NK-92 treated with Interleukin-12 subunit alpha and Interleukin-12 subunit beta, amount 100 ng/mL, for 24 hours (cell line): ENCODE data around the gene LIX1L.

Experiments used
- DNase-seq: peaks from one replicate; lab custom pipeline; 2025; lab: John Stamatoyannopoulos, UW

Gene LIX1L

DNA sequence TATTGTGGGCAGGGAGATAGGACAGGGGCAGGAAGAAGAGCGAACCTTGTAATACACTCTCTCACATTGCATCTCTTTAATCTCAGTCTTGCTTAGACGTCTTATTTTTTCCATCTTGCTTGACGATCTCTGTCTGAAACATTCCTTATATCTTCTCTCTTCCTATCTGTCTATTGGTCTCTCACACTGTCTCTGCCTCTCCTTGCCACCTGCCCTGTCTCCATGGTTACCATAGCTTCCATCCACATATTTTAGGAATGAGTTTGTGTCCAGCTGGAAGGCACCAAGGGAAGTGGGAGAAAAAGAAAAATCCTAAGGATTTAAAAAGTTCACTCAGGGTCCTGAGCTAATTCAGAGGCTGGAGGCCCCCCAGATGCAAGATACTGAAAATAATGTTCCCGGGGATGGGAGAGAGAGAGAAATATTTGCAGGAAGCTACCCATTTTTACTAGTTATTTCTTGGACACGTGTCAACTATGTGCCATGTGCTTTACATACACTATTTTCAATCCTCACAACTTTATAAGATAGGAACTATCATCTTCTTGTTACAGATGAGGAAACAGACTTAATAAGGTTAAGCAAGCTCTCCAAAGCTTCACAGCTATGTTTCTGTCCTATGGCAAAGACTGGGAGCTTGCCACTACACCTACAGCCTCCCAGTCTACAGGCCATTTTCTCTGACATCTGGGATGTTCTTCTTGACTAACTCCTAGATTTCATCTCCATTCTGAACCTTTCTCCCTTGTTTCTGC, 5.6 kb upstream of the LIX1L start:
- DNase-seq = no peak

DNA sequence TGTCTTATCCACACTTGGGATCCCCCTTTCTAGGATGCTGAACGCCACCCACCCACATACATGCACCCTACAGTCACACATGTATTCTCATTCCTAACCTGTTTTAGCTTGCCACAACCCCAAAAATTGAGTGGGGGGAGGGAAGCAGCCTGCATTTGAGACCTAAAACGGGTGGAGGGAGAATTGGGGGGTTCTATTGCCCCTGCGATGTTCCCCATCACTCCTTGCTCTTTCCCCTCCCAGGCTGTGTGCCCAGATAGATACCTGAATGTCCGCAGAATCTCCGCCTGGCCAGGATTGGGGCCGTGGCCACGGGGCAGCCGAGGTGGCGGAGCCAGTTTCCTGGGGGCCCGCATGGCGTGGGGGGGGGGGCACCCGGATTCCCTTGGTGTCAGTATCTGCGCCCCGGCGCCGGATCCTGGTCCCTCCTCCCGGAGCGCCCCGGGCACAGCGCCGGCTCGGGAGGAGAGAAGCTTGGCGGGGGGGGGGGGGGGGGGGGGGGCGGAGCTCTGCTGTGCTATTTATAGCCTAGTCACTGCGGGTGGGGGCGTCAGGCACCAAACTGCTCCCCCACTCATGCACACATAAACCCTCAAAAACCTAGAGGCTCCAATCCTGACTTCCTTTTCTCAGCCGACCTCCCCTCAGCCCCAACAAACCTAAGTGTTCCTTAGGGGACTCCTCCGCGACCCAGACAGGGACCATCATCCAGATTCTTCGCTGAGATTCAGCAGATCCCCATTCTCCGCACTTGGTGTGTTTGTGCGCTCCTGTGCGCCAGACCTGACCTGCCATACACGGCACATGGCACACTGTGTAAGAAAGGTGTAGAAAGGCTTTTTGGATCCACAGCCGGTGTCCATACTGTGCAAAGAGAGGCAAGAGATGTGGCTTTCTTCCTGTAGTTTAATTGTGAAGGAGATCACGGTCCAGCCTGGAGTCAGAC, 4.6 kb upstream of the LIX1L start:
- no peak for DNase-seq

DNA sequence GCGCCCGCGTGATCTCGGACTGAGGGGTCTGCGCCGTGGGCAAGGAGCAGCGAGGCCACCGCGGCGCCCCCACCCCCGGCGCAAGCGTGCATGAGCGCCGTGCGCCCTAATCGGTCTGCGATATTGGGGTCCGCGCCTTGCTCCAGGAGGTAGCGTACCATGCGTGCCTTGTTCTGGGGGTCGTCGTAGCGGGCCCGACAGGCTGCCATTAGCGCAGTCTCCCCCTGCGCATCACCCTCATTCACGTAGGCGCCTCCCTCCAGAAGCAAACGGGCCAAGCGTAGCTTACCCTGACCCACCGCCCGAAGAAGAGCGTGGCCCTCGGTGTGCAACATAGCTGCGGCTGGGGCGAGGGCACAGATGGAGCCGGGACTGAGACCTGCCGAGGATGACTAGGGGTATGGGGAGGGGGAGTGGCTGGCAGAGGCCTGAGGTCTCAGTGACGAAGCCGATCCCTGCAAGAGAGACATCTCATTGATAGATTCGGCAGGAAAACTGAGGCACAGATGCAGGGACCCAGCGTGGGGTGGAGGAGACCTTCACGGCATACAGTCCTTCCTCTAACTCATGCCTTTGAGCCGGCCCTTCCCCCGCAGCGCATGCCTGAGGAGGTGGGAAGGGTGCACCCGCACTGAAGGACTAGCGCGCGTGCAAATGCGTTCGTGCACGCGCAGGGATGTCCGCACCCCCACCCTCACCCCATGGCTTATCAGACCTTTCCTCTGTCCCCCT, 3.8 kb upstream of the LIX1L start:
- DNase-seq = no peak

DNA sequence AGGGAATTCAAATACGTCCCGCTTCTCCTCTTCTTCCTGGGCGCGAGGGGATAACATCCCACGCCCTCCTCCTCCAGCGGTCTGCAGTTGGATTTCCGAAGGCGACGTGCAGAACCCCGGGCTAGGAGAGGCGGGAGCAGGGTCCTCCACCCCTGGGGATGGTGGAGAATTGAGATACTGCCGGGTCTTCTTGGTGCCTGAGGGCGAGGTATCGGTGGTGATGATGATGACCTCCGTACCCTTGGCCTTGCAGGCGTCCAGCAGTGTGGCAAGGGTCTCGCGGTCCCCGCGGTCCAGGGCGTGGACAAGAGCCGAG, 3.2 kb upstream of the LIX1L start:
- DNase-seq = no peak

DNA sequence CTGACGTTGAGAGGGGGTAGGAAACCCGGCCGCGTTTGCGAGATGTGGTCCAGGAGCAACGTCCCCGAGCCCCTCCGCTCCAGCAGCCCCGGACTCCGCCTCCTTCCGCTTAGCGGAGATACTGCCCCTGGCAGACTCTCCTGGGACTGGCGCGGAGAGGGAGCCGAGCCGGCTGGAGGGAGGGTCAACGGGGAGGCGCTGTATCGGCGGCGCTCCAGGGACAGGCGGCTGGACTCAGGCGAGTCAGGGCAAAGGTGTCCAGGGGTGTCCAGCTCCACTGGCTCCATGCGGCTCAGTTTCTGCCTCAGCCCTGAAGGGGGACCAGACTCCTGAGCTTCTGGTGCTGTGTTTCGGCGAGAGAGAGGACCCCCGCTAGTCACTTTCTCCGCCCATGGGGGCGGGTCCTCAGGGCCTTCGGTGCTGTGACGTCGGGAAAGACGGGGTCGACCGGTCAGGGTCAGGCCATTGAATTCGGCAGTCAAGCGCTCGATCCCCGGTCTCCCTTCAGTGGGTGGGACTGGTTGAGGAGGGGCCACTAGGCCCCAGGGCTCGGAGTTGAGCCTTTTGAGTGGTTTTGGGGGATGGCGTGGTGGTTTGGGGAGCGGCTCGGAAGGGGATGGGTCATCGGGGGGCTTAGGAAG, 2.8 kb upstream of the LIX1L start:
- no peak for DNase-seq

DNA sequence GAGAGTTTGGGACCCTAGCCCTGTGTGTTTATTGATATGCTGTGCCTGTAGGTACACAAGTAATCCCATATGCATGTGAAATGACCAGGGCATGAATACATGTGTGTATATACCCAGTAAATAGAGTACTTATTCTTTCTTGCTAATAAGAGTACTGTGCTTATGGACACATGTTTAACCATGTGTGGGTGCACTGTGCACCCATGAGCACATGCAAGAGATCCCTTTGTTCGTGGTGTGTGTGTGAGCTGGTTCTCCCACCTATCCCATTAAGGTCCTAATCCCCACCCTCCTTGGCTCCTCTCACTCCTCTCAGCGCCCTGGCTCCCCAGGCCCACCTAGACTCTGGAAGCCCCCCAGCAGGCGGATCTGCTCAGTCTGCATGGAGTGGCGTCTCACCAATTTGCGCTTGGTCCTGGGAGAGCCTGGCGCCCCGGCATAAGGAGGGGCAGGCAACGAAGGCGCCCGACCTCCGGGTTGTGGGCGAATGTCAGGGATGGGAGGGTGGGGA, 2.2 kb upstream of the LIX1L start:
- no peak for DNase-seq

DNA sequence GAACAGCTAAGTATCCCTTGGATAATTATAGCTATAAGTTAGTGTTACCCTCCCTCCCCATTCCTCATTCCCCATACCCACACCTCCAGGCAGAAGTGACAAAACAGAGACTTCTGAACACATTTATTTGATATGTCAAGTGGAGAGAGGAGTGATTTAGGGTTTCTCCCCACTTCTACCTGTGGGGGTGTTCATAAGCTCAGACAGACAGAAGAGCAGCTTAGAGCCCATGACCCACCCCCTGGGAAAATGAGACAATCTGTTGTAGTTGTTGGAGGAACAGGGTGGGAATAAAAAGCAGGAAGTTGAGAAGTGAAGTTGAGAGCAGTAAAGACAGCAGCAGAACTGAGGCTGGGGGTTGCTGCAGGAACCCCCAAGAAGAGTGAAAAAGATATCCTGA, 1.5 kb upstream of the LIX1L start:
- DNase-seq = no peak

DNA sequence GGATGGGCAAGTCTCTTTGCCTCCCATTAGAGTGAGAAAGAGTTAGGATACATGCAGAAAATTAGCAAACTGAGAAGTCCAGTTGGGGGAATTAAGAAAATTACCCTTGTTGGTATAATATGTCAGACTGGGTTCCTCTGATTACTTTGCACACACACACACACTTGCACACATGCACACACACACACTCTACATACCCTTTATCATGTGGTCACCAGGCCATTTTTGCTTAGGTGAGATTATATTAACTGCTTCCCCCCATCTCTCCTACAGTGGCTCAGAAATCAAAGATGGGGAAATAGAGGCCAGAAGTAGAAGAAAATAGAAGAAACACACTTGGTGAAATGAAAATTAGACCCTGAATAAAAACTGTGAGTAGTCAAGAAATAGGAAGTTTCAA, 917 bp upstream of the LIX1L start:
- no peak for DNase-seq

DNA sequence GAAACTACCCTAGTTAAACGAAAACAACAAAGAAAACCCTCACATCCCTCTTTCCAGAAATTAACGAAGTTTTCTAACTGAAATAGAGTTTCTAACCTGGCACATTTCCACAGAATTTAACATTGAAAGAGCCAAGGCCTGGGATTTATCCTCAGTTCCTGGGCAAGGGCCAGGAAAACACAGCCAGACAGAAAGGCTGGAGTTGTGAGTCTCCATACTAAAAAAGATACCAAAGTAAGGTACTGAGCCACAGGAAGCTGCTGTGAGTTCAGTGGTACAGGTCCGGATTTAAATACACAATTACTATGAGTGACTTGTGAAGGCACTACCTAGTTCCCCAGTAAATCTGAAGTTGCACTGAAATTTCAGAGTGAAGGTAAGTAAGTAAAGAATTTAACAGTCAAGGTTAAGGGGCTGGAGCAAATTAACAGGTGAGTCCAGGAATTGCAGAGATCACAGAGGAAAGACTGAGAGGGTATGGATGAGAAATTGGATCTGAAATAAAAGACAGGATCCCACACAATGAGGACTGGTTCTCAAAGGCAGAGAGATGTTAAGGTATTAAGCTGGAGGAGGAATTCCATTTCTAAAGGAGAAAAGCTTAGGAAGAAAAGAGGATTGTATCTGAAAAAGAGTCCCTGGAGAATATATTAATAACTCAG, 905 bp downstream of the LIX1L start:
- no peak for DNase-seq

DNA sequence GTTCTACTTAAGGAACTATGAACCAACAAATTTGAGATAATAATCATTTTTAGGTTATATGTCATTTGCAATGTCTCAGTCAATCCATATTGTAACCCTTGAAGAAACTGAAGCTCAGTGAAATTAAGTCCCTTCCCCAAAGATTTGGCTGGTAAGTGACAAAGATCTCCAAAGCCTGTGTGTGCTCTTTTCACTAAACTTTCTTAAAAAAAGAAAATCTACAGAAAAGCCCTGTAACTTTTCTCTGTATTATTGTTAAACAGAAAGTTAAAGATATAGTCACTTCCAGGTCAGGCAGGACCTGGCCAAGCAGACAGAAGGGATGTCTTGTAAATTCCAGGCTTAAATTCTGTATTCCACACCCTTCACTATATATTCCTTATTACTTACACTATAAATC, 1.5 kb downstream of the LIX1L start:
- DNase-seq = no peak

DNA sequence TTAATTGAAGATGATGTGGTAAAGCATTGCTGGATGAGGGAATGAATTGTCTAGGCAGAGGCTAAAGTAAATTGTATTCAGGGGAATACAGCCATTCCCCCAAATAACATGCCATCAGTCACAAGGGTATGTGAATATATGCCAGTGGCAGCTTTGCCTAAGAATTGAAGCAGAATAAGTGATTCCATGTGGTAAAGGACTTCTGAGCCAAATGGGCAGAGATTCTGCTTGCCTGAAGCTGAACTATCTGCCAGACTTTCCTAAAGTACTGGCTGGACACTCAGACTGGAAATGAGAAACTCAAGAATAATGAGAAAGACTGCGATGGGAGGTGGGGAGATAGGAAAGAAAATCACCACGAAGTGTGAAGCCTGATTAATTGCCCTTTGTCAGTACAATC, 2.4 kb downstream of the LIX1L start:
- DNase-seq = no peak

DNA sequence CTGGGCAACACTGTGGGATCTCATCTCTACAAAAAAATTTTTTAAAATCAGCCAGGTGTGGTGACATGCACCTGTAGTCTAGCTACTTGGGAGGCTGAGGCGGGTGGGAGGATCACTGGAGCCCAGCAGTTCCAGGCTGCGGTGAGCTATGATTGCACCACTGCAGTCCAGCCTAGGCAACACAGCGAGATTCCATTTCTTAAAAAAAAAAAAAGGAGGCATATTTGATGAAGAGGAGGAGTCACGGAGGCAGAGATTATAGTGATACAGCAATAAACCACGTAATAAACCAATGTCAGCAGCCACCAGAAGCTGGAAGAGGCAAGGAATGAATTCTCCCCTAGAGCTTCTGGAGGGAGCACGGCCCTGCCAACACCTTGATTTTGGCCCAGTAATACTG, 4.0 kb downstream of the LIX1L start:
- no peak for DNase-seq

DNA sequence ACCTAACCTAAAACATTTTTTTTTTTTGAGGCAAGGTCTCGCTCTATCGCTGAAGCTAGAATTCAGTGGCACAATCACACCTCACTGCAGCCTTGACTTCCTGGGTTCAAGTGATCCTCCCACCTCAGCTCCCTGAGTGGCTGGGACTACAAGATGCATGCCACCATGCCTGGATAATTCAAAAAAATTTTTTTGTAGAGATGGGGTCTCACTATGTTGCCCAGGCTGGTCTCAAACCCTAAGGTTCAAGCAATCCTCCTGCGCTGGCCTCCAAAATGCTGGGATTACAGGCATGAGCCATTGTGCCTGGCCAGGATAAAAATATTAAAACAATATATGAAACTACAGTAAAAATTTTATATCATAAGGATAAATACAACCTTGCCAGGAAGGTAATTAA, 4.9 kb downstream of the LIX1L start:
- no peak for DNase-seq

DNA sequence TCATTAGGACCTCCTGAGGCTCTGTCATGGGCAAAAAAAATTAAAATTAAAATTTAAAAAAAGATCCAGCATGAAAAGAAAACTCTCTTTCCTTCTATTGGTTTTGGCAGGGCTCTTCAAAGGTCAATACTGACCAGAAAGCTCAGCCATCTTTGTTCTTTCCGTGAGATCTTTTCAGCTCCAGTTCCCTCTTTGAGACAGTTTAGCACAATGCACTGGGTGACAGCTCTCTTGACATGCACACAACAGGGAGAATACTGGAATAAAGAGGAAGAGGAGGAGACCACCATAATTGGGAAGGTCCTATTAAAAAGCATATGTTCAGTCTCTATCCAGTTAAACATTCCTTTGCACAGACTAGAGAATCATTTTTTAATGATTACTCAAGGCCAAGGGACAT, 6.3 kb downstream of the LIX1L start:
- no peak for DNase-seq

DNA sequence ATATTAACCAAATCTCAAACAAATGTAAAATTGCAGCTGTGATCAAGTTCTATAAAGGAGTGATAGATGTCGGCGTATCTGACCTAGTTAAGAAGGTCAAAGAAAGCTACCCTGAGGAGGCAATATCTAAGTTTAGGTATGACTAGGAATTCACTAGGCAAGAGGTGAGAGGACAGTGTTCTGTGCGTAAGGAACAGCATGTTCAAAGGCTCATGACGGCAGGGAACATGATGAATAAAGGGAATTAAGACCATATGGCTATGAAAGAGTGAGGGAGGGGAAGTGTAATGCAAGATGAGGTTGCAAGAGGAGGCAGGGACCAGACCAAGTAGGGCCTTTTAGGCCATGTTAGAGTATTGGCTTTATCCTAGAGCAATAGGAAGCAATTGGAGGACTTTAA, 8.6 kb downstream of the LIX1L start:
- DNase-seq = no peak

DNA sequence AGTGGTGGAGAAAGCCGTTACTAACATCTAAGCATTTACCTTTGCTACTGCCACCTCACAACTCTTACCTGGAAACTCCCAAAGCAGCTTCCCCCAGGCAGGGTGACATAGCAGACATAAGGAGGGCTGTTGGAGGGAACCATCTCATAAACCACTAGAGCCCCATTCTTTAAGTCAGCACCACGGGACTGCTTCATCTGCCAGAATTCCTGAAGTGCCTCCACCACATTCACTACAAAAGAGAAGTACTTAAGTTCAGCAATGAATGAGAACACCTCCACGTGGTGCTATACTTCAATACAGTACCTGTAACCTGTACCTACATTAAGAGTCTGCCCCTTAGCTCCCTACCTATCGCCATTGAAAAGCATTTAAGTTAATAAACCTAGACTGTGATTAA, 10.3 kb downstream of the LIX1L start:
- DNase-seq = no peak

DNA sequence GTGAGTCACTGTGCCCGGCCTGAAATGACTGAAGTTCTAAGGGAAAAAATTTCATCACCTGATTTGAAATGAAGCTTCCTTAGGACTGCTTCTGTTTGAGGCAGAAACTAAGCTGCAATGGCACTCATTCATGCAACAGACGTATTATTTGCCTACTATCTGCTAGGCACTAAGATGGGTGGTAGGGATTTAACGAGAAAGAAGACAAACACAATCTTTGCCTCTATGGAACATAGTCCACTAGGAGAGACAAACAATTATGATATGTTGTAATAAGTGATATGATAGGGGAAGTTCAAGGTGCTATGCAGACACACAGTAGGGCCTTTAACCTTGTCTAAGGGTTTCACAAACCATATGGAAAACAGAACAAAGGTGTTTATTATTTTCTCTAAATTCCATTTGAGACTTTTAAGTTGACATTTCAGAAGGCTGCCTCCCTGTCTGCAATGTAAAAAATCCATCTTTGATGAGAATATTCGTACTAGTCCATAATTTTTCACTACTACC, 11.3 kb downstream of the LIX1L start:
- DNase-seq = no peak

DNA sequence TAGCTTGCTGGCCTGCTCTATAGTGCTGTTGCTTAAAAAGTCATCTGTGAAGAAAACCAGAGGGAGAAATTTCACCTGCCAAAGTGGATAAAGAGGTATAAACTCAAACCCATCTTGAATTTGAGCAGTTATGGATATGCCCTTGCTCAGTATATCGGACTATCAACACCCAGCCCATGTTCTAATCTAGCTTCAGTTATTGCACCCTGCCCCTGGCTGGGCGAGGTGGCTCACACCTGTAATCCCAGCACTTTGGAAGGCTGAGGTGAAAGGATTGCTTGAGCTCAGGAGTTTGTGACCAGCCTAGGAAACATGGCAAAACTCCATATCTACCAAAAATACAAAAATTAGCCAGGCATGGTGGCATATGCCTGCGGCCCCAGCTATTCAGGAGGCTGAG, 13.3 kb downstream of the LIX1L start:
- DNase-seq = no peak

DNA sequence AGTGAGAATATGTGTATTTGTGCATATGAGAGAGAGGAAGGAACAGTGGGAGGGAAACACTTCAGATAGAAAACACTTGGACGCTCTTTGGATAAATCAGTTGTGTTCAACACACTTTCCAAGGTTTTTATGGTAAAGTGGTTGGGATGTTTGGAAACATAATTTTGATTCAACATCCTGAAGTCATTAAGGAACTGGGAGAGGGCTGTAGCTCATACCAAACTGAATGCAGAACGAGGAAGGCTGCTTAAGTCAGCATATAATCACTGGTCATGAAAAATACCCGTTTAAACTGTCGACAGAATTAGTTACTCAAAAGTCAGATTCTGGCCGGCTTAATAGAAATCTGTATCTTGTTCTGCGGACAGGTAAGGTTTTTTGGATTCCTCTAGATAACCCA, 14.9 kb downstream of the LIX1L start:
- no peak for DNase-seq

DNA sequence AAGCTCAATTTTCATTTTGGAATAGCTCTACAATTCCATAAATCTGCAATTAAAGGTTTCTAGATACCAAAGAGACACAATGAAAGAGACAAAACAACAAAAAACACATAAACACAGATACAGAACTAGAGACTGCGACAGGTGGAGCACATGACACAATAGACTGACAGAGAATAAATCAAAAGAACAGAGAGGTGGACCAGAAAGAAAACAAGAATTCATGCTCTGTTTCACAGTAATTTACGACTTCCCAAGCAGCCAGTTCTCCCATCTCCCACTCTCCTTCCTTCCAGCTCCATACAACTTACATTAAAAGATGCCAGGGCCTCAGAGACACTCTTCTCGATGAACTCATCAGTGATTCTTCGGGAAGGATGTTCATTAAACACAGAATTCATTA, 15.4 kb downstream of the LIX1L start:
- no peak for DNase-seq

DNA sequence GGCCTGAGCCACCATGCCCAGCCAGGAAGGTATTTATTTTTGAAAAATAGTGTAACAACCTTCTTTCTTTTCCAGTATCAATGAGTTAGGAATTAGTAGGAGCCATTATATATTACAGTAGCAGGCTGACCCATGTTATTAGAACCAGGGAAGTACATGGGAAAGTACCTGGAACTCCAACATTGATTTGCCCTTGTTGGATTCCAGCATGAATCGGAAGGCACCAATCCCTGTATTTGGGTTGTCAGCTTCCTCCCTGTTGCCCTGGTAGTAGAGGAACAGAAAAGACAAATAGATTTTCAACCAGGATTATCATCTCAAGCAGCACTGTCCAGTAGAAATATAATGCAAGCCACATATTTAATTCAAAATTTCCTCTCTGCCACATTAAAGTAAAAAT, 20.4 kb downstream of the LIX1L start:
- DNase-seq = no peak
